HG03575 (cell line): ENCODE data around the gene PDE4B.

Experiments
- ATAC-seq: cut with Tn5 transposase; IDR thresholded peaks from one replicate; pipeline ENCODE4 v1.9.1; 2021; ENCODE audit not compliant: unreplicated experiment, insufficient number of reproducible peaks, low FRiP score; ENCODE audit errors: extremely low read depth

PDE4B gene

DNA sequence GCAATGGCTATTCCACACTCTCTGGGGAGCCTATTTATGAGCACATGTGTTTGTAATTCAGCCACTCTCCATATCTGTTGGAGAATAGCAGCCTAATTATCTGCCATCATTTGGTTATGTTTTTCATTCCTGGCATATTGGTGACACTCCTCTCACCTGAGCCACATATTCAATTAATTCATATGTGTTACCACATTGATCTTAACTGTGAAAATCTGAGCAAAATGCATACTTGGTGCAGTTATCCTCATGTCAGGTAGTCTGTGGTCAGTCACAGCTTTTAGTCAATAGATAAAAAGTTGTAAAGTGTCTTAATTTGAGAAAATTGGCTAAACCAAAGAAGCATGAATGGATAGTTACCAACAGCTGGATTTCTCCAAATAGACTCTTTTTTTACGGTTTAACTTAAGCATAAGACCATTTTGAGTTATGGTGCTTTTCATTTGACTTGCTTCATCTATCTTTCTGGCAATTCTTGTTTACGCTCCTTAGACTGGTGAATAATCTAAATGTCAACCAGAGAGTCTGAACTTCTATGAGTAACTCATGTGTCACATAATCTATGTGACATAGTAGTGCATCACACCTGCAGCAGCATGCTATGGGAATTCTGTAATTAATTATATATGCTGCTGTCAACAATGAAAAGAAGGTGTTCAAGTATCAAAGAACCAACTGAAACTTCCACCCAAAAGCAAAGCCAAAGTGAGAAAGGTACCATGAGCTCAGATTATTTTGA is 553.5 kb downstream of the PDE4B start:
- ATAC-seq, result no peak

DNA sequence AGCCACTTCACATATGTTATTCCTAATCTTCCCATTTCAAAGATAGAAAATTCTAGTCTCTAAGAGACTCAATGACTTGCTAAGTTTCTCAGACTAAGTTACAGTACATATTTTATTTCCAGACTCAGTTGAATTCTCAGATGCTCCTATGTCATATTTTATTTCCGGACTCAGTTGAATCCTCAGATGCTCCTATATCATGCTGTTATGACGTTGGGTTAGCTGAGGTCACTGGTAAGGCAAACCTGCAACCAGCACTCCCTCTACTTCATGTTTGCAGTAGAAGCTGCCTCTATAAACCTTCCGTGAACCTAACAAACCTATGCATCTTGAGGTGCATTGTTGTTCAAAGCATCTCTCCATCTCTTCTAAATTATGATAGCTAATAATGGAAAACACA is 554.2 kb downstream of the PDE4B start:
- ATAC-seq, result no peak

DNA sequence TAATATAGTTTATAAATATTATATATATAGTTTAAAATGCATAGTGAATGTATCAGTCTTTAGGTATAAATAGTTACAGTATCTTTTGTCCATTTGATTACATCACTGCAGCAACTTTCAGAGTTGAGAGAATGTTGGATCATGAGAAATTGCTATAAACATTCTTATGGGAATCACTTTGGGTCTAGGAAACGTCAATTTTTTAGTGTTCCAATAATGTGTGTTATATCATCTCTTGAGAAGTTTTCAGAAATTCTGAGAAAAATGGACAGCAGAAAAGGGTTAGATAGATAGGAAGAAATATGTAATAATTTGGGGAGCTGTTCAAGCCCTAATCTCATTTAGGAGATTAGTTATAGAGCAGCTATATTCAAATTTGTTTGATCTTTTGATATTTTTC is 556.1 kb downstream of the PDE4B start:
- no peak for ATAC-seq

- ATAC-seq, result no peak
Observed at GRCh38 chr1:66349242-66349641, 556.5 kb downstream of the PDE4B start.

DNA sequence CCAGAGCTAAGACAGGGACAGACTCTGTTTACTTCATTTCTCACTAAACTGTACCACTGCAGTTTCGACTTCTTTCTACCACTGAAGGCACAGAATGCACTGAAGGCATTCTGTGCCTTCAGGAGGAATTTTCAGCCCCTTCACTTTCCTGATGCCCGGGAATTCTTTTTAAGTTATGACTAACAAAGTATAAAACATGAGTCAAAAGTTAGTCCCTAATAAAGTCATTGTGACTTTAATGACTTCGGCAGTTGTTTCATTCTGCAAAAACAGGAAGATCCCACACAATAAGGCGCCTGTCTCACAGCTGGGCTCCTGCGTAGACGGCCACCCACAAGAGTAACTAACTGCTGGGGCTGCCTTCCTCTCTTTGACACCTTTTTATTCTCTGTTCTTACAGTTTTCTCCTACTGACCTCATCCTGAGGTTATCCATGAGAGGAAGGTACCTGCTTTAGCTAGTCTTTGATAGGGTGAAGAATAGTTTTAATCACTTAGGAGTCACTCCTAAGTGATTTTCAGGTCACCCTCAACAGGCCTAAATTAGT is 557.4 kb downstream of the PDE4B start:
- peak; percentile 34 for ATAC-seq

- peak; percentile 18 for ATAC-seq
Observed at GRCh38 chr1:66351478-66351877, 558.8 kb downstream of the PDE4B start.

DNA sequence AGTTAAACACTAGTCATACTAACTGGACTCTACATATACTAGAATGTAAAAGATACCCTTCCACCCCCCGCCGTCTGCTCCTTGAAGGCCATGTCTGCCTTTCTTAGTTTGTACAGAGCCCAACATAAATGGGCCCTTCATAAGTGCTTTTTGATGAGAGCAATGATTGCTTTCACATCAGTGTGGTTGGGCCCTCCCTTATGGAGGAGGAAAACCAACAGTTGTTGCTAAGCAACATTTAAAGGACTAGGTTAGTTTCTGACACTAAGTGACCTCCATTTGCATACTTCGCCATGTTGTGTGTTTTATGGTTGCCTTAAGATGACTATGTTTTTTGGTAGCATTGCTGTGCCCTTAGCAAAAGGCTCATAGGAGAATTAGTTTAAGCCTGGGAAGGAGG is 559.2 kb downstream of the PDE4B start:
- peak; percentile 34 for ATAC-seq

GRCh38 chr1:66352792-66353191 is 560.1 kb downstream of the PDE4B start:
- no peak for ATAC-seq

- no peak for ATAC-seq
Observed at GRCh38 chr1:66353257-66353656, 560.6 kb downstream of the PDE4B start.

GRCh38 chr1:66354311-66355201 is 561.9 kb downstream of the PDE4B start:
- no peak for ATAC-seq

DNA sequence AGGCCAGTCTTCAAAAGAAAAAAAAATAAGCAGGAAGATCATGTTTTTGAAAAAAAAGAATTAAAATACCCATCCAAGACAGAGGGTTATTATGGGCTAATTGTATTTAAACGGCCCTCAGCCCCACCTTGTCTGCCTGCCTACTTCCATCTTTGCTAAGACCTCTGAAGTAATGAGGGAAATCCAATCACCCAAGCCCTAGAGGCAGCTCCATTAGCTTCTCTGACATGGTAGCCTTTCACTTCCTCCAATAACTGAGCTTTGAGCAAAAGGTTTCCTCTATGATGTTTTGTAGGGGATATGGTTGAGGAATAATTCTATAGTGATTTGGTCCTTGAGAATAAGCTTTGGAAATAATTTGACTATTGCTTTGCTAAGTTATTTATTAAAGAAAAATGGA is 563.1 kb downstream of the PDE4B start:
- ATAC-seq, result no peak

DNA sequence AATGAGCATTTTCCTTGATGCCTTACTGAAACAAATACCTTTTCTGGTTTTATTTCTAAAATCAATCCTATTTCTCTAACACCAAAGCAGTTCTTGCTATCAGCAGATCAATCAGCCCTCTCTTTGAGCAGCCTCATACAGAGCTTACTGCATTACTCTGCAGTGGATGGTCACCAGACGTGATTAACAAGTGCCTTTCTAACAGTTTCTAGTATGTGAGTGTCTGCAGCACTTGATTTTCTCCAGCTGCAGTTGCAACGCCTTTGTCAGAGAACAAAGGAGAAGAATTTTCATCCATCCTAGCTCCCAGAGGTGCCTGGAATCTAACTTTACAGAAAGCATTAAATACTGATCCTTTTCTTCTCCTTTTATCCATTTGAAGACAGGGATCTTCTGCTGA is 563.9 kb downstream of the PDE4B start:
- ATAC-seq, result no peak

- no peak for ATAC-seq
Observed at GRCh38 chr1:66357021-66357420, 564.3 kb downstream of the PDE4B start.

- no peak for ATAC-seq
Observed at GRCh38 chr1:66357478-66358197, 564.9 kb downstream of the PDE4B start.

- ATAC-seq, result no peak
Observed at GRCh38 chr1:66359269-66359668, 566.6 kb downstream of the PDE4B start.

GRCh38 chr1:66359815-66360214 is 567.1 kb downstream of the PDE4B start:
- no peak for ATAC-seq

- no peak for ATAC-seq
Observed at GRCh38 chr1:66360285-66360724, 567.6 kb downstream of the PDE4B start.

GRCh38 chr1:66364578-66365391 is 572.1 kb downstream of the PDE4B start:
- ATAC-seq, result no peak

GRCh38 chr1:66365635-66366034 is 572.9 kb downstream of the PDE4B start:
- ATAC-seq, result no peak
